OCI-LY1 (cell line): ENCODE measurements around the gene HIRIP3.

Experiments used
- CTCF ChIP-seq: fragments of 200-600 bp; sonication (generic), shearing (Covaris generic); IDR thresholded peaks from 2 replicates; pipeline ENCODE4 v1.5.1; 2017; ENCODE audit warnings: mild to moderate bottlenecking, antibody characterized with exemption, low read length, moderate library complexity, mixed read lengths
- EZH2 ChIP-seq: fragments of 200-600 bp; sonication (generic), shearing (Covaris generic); IDR thresholded peaks from 2 replicates; pipeline ENCODE4 v1.8.0; 2017; ENCODE audit warnings: borderline replicate concordance, mixed run types, mild to moderate bottlenecking, antibody characterized with exemption, low read length, moderate library complexity, mixed read lengths

- TF ChIP-seq CTCF: no peak
- TF ChIP-seq EZH2: no peak
Measured at GRCh38 chr16:29984764-29985147, 10.7 kb downstream of the HIRIP3 start.
